Measurements from ENCODE around the gene TLR6.
"Not testable (repeated sequence)": the region's sequence is repeated elsewhere in the genome, so short reads cannot be mapped to it uniquely, and the experiment has no call there.

TLR6 gene

DNA sequence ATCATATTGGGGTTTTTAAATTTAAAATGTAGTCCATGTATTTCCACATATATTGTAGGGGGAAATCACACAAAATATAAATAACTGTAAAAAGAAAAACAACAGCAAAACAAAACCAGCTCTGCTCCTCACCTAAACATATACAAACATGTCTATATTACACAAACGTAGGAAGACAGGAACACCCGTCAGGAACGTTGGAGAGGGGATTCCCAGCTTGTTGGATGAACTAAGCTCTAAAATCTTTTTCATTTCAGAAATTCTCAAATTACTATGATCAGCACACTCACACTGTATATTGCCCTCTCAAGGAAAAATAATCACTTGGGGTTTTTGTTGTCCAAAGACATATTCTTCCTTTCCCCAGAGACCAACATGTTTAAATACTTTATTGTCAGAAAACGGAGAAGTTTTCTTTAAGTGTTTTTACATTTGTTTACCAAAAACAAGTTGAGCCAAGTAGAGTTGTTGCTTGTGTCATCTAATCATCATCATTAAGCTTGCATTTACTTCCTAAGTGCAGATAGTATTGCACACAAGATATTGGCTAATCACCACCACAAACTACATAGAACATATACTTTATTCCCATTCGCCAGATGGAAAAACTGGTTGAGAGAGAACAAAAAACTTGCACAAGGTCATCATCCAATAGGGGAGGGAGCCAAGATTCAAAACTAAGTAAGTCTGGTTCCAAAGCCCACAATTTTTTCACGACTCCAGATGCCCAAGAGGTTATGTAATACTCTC is 71.4 kb downstream of the TLR6 start:
- DNase-seq, result no peak

DNA sequence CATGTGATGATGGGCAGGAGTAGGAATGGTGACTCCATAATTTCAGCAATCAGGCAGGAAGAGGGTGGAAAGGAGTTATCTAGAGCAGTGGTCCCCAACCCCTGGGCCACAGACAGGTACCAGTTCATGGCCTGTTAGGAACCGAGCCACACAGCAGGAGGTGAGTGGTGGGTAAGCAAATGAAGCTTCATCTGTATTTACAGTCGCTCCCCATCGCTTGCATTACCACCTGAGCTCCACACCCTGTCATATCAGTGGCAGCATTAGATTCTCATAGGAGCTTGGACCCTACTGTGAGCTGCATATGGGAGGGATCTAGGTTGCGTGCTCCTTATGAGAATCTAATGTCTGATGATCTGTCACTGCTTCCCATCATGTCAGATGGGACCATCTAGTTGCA is 72.5 kb downstream of the TLR6 start:
- no peak for DNase-seq

DNA sequence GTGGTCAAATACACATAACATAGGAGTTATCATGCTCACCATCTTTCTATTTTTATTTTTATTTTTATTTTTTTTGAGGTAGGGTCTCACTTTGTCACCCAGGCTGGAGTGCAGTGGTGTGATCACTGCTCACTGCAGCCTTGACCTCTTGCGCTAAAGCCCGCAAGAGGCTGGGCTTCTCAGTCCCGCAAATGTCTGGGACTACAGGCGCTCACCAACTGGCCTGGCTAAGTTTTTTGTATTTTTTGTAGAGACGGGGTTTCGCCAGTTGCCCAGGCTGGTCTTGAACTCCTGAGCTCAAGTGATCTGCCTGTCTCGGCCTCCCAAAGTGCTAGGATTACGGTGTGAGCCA is 73.5 kb downstream of the TLR6 start:
- no peak for DNase-seq

DNA sequence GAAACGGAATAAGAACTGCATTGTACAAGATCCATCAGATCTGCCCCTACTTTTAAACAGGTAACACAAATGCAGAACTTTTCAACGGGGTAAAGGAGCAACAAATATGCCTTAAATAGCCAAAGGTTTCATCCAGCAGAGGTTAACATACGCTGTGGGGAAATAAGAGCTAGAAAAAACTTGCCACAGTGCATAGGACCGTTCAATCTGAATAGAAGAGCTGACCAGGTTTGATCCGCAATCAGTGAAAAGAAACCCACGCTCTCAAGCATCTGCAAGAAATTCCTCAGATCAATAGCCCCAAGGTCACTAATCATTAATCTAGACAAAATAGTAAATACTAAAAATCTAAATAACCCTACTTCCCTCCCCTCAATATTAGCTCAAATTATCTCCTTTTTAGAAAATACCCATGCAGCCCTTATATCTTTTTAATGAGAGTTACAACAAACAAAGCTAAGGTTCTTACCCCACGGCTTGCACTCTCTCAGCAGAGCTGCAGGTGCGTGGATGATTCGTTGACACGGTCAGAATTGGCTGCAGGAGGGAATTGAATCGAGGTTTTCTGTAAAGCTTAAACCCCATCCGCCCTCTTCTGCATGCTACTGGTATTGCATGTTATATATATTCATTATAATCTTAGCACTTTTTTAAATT is 74.0 kb downstream of the TLR6 start, which contains the start of gene TLR10:
TLR10 (minus strand) TSS at position 539 of the 657 bp plus-strand sequence. CDS start 7,400 bp downstream, outside the sequence.
- DNase-seq, result peak; percentile 53

DNA sequence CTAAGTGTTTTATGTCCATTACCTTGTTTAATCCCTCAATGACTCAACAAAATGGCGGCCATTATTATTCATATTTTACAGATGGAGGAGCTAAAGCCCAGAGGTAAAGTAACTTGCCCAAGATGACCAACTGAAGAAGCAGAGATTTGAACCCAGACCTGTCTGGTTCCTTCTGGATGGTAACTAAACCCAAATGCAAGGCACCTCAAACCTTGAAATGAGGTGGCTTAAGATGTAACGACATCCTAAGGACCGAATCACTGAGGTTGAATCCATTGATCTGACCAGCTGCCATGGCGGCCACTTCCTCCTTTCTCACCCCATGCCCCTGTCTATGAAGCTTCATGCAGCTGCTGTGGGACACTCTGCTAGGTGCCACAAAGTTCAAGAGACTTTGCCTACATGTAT is 74.8 kb downstream of the TLR6 start:
- DNase-seq, result no peak

DNA sequence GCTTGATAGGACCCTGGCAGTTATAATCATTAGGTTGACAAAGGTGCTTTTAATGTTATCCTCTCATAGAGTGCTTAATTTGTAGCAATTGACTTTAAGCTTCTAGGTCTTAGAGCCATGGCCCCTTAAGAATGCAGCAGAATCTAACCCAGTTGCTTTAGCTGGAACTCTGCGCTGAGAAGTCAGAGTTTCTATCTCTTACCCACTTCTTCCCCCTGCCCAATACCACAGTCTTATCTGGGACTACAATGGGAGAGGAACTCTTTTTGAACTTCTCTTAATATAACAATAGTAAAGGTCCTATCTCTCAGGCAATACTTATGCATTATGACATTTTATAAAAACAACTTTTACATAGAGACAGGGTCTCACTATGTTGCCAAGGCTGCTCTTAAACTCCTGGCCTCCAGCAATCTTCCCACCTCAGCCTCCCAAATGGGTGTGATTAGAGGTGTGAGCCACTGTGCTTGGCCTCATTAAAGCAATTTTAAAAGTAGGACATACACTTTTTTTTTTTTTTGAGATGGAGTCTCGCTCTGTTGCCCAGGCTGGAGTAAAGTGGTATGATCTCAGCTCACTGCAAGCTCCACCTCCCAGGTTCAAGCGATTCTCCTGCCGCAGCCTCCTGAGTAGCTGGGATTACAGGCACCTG is 75.7 kb downstream of the TLR6 start:
- DNase-seq, result no peak

DNA sequence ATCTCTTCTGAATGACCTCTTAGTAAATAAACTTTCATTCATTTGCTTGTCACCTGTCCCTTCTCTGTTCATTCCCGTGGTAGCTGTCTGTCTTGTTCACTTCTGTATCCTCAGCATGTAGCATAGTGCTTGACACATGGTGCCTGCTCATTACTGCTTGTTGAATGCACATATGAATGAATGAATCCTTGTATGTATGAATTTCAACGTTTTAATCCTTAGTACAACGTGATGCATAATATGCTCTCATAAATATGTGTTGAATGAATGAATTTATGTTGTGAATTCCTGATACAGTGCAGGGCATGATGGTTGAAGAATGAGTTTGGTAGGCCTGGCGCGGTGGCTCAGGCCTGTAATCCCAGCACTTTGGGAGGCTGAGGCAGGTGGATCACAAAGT is 76.8 kb downstream of the TLR6 start:
- DNase-seq, result no peak

DNA sequence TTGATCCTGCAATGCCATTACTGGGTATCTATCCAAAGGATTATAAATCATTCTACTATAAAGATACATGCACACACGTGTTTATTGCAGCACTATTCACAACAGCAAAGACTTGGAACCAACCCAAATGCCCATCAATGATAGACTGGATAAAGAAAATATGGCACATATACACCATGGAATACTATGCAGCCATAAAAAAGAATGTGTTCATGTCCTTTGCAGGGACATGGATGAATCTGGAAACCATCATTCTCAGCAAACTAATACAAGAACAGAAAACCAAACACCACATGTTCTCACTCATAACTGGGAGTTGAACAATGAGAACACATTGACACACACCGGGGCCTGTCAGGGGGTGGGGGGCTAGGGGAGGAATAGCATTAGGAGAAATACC is 78.7 kb downstream of the TLR6 start:
- DNase-seq, result not testable (repeated sequence)

DNA sequence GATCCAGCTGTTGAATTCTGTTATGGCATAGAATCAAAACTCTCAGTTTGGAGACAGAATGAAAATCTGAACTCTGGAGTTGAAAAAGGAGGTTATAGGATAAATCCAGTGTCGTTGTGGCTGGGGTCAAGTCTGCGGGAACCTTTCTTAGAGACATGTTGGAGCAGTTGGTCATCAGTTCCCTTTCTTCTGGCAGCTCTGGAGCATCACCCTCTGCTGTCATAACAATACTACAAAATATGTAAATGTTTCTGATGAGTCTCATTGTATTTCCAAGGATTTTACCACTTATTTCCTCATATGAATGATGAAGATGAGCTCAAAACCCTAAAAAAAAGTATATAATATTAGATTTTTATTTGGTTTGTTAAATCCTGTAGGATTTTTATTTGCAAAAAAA is 81.3 kb downstream of the TLR6 start:
- DNase-seq, result no peak

DNA sequence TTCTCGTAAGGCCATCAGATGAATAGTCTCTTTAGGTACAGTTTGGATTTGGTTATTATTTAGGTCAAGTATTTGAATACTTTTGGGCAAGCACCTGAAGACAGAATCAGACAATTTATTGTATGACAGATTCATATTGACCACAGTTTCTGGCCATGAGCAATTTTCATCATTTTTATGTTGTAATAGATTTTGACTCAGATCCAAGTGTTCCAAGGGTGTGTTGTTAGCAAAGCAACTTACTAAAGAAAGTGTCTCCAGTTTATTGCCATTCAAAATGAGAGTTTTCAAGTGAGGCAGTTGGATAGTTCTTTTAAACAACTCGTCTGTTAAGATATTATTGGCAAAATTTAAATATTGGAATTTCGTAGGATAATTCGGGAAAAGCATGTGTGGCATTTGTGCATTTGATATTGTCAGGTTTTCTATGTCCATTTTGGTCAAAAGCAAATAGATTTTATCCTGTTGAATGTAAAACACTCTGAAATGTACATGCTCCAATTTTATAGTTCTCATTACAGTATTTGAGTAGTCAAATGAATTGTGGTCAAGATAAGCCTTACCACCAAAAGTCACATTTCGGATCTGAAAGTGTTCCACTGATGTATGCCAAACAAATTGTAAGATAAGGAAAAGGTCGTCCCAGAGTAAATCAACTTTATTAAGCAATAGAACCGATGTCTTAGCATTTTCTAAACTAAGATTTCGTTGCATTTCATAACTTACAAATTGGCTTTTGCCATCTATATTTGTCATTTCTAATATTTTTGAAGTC is 82.2 kb downstream of the TLR6 start:
- no peak for DNase-seq
